Measurements from ENCODE around the gene NAALADL2. TPM values are rescaled to one million over a fixed set of nuclear protein-coding genes. Genes with fewer than 3 reads are reported as not detected.

NAALADL2 gene
- total and polyA plus RNA-seq, 2 of the 13 experiments (the other 11 are each of a cell fraction or from before 2014, with no cell fraction given) = 0.08 TPM; not detected in 1

DNA sequence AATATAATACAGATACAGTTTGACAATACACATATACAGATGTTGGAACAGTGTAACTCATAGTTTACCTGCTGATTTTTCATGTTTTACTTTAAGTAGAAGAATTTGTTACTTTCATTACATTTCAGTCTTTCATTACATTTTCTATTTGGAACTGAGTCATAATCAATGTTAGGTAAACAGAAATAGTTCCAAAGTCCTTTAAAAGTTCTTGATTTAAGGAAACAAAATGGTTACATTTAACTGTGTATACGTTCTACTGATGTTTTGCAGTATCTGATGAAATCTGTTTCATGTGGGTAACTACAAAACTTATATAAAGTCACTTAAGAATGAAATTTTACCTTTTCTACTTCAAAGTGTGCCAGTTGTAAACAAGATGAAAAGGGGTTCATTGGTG is 721.2 kb downstream of the NAALADL2 start (continued):
- TF ChIP-seq STAT6 (CRISPR knock-in tag; IDR thresholded peaks at IDR 0.05; ENCODE audit: borderline replicate concordance) (no peak), HMGXB3 (CRISPR knock-in tag; IDR thresholded peaks at IDR 0.05; ENCODE audit: borderline replicate concordance) (no peak)

DNA sequence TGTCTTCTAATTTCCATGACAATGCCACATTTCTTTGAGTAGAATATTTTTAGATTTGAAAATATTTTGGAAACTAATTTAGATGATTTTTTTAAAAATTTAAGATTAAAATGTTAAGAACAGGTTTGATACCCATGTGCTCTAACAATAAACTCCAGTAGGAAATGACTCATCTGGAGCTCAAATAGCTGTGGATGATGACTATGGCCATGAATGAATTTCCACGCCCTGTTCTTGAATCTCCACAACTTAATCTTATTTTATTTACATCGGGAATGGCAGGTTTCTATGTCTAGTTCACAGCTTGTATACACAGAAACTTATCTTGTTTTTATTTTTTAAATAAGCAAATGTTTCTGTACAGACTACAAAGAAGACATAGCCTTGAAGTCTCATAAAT is 726.8 kb downstream of the NAALADL2 start:
- CTCF ChIA-PET (ENCODE audit: low intra/inter-chr PET ratio, low total read pairs) = no interaction called here
- BruUV-seq (replicated peaks) = no TSS peak
- POLR2A ChIA-PET = no interaction called here
- TF ChIP-seq ATAD3A (CRISPR knock-in tag; IDR thresholded peaks at IDR 0.05) (no peak), AHDC1 (CRISPR knock-in tag; IDR thresholded peaks at IDR 0.05; ENCODE audit: borderline replicate concordance) (no peak), SNAI1 (CRISPR knock-in tag; IDR thresholded peaks at IDR 0.05; ENCODE audit: borderline replicate concordance) (no peak), ZNF451 (CRISPR knock-in tag; IDR thresholded peaks at IDR 0.05) (no peak), ZBTB20 (CRISPR knock-in tag; IDR thresholded peaks at IDR 0.05; ENCODE audit: borderline replicate concordance, low read depth) (no peak), ATF7-NPFF (CRISPR knock-in tag; IDR thresholded peaks at IDR 0.05; ENCODE audit: low read depth) (no peak), RBAK (CRISPR knock-in tag; IDR thresholded peaks at IDR 0.05) (no peak), ZNF44 (CRISPR knock-in tag; IDR thresholded peaks at IDR 0.05) (no peak), KDM5B (CRISPR knock-in tag; IDR thresholded peaks at IDR 0.05; ENCODE audit: borderline replicate concordance) (no peak)

More for the DNA sequence above, 726.8 kb downstream of the NAALADL2 start:
- Histone ChIP-seq H2AFZ (ENCODE audit: low read length) (no peak overlapping the region), H3K27me3 (ENCODE audit: control insufficient read depth in 1 of 2, insufficient read depth in 2 of 2, low read length in 2 of 2) (no peaks in the 10 kb centered on the region), H3K4me2 (ENCODE audit: low read depth, low read length) (no peak overlapping the region), H3K4me1 (ENCODE audit: insufficient read depth, low read length) (no peaks in the 10 kb centered on the region), H3K79me2 (ENCODE audit: insufficient read depth, low read length) (no peaks in the 10 kb centered on the region), H3K36me3 (replicated peaks in 1 of 2; ENCODE audit: control insufficient read depth in 1 of 2, insufficient read depth in 2 of 2, low read length in 2 of 2) (no peaks in the 10 kb centered on the region), H3K9ac (ENCODE audit: insufficient read depth, low read depth, low read length) (no peak overlapping the region), H4K20me1 (ENCODE audit: insufficient read depth, low read length) (no peaks in the 10 kb centered on the region), H3K9me3 (ENCODE audit: low read length) (peaks cover 25% of the 10 kb centered on the region), H3K4me3 (replicated peaks in 1 of 3; ENCODE audit: insufficient read depth in 1 of 3, low read depth in 2 of 3, low read length in 3 of 3) (no peak overlapping the region), H3K27ac (ENCODE audit: extremely low read length, insufficient read depth, low read length) (no peak overlapping the region)
- no peak for DNase-seq (ENCODE audit: low spot score)
- FAIRE-seq = no peak
- no peak for ATAC-seq
- 3% methylated on average over 2 of the region's 2 CpGs for WGBS (ENCODE audit: low lambda C conversion rate)
- intact Hi-C loops (cut with micrococcal nuclease; ENCODE audit: unreplicated experiment) (no loop called here), in situ Hi-C loops (cut with HindIII; ENCODE audit: extremely low pct_ligation_motif_present, low pct_unique_long_range_greater_than_20kb) (no loop called here)
